ENCODE results near the gene TCERG1.

DNA sequence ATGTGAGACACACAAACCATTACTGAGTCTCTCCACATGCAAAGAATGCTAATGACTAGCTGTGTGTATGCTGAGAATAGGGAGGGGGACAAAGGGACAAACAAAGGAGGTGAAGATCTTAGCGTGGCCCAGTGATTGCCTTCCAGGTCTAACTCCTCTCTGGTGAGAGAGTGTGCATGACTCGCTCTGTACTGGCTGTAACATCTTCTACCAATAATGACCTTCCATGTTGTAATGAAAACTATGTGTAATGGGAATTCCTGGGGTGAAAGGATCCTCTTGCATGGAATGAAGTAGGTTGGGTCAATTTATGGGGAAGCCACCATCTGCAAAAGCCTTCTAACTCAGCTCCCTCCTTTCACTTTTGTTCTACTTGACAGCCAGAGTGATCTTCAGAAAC lies 93.3 kb downstream of the TCERG1 start:
- TF ChIP-seq GATA2 (IDR thresholded peaks at IDR 0.05; ENCODE audit: low read depth, low read length): no peak
- no peak for TF ChIP-seq GATA3 (IDR thresholded peaks at IDR 0.05; ENCODE audit: low read depth, low read length)
